TTC549 (cell line): ENCODE results near the gene GLB1L3.

Source experiments
- FAIRE-seq: peaks from 2 replicates; lab custom pipeline; 2012; peaks lifted over from hg19 to GRCh38; lab: Jason Lieb, UNC

GLB1L3 gene

GRCh38 chr11:134275534-134276395, at the start of gene GLB1L3:
GLB1L3 (plus strand) TSS chr11:134276379; CDS start chr11:134276741, 362 bp downstream.
- FAIRE-seq = no peak

- no peak for FAIRE-seq
These were observed 49.3 kb upstream of the GLB1L3 start for GRCh38 chr11:134226806-134227325.

GRCh38 chr11:134228625-134229024, 47.6 kb upstream of the GLB1L3 start:
- FAIRE-seq = no peak

DNA sequence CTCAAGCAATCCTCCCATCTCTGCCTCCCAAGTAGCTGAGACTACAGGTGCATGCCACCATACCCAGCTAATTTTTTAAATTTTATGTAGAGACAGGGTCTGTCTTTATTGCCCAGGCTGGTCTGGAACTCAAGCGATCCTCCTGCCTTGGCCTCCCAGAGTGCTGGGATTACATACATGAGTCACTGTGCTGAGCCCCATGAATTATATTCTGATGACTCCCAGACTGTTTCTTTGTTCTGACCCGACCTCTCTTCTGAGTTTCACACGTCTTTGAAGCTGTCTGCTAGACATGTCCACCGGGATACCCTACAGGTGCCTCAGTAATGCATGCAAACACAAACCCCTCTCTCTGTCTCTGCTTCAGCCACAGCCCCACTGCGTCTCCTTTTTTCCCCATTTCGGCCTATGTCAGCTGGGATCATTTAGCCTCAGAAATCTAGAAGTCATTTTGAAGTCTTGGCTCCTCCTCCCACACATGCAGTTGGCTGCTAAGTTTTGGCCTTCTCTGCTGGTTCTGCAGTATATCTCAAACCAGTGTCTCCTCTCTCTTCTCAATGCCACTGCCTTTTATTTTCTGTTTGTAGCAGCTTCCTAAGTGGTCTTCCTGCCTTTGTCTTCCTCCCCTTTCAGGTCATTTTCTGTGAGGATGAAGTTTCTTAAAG, 46.9 kb upstream of the GLB1L3 start:
- no peak for FAIRE-seq

DNA sequence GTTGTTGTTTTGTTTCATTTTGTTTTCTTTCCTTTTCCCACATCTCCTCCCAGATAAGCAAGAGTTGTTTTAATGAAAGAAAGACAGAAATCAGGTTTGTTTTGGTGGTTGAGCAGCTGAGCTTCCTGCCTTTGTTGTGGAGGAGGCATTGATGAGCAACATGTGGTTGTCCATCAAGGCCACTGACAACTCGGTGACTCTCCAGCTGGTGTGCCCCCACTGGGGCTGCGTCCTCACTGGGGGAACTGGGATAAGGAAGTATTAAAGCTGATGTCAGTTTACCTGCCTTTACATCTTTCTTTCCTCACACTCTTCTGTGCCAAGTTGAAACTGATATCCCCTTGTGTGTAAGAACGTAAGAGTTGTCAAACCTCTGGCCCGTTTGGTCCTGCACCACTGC, 45.8 kb upstream of the GLB1L3 start:
- no peak for FAIRE-seq

- no peak for FAIRE-seq
These were observed 44.1 kb upstream of the GLB1L3 start for GRCh38 chr11:134231958-134232659.

- no peak for FAIRE-seq
These were observed 42.4 kb upstream of the GLB1L3 start for GRCh38 chr11:134233729-134234179.

DNA sequence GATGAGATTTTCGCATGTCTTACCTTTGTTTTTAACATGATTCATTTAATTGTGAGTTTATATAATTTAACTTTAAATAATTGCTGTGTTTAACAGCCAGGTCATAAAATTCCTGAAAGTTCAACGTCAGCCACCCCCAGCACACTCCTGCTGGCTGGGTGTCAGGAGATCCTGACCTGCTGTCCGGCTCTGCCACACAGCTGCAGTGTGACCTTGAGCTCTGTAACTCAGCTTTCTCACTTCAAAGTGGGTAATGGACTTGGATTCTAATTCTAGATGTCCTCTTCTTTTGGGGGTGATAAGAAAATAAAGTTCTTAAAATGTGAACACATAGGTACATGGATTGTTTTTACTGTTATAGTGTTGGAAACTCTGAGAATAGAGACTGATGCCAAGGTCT, 40.8 kb upstream of the GLB1L3 start:
- no peak for FAIRE-seq

GRCh38 chr11:134236834-134237556, 39.2 kb upstream of the GLB1L3 start:
- FAIRE-seq = no peak

DNA sequence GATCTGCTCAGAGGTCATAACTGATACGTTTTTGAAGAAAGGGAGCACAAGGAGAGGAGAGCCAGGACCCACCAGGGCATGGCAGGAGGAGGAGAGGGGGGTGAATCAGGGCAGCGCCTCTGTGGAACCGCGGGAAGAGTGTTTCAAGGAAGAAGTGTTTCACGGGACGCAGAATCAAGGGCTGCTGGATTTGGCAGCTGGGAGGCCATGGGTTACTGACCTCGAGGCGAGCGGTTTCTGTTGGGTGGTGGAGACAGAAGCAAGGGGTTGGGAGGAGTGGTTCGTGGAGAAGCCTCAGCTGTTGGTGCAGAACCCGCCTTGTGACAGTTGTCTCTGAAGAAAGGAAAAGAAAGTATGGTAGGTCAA, 38.6 kb upstream of the GLB1L3 start:
- no peak for FAIRE-seq

DNA sequence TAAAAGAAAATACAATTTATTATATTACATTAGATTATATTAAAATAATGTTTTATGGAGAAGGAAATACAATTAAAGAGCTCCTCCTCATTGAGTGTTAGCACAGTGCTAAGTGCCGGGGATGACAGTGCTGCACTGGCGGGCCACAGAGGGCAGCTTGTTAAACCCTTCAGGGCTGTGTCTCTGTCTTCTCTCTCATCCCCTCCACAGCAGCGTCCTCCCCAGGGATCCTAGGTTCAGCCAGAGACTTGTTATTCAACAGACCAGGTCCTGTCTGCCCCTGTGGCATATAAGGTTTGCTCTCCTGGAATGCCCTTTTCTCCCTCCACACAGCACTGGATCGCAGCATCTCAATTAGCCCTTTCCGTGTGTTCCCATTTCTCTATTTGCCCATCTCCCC, 37.2 kb upstream of the GLB1L3 start:
- FAIRE-seq = no peak

GRCh38 chr11:134240592-134240991, 35.6 kb upstream of the GLB1L3 start:
- no peak for FAIRE-seq

DNA sequence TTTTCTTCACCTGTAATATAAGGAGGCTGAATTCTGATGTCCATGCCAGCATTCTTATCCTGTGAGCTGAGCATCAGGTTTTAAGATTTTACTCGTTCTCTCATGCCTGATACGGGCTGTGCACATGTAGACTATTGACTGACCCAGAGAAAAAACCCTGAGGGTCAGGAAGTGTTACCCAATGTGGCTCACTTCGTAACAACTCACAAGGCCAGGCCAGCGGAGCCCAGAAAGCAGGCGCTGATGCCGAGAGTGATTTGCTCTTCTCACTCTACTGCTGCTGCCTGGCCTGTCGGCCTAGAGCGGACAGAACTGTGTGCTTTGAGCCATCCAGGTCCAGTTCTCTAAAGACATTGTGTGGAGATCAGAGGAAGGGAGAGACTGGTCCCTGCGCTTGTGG, 33.8 kb upstream of the GLB1L3 start:
- no peak for FAIRE-seq

DNA sequence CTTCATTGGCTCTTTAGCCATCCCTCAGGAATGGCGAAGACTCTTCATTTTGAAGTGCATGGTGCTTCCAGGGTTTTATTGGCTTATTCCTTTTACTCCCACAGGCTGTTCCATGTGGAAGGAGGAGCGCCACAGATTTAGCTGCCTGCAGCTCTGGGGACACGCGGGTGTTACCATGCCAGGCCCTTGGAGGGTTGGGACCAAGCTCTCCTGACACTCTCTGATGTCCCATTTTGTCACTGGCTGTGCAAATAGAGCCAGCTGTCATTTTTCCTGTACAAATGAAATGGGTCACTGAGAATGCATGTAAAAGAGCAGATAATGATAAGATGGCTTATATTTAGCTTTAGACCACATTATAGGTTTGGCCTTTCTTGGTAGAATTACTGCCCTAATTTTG, 32.3 kb upstream of the GLB1L3 start:
- no peak for FAIRE-seq

DNA sequence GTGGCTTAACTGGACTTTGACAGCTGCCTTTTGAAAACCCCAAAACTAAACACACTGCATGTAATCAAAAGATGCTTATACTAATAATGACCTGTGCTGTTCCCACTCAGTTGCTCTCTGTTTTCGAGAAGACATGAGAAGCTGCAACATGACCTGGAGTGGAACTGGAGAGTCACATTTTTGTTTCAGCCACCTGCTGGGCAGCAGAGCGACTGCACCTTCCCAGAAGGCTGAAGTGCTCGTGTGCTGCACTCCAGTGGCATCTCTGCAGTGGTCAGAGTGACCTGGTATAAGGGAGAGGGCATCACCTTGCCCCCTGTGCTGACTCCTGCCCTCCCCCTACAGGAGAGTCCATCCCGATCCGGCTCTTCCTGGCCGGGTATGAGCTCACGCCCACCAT, 31.6 kb upstream of the GLB1L3 start:
- no peak for FAIRE-seq

DNA sequence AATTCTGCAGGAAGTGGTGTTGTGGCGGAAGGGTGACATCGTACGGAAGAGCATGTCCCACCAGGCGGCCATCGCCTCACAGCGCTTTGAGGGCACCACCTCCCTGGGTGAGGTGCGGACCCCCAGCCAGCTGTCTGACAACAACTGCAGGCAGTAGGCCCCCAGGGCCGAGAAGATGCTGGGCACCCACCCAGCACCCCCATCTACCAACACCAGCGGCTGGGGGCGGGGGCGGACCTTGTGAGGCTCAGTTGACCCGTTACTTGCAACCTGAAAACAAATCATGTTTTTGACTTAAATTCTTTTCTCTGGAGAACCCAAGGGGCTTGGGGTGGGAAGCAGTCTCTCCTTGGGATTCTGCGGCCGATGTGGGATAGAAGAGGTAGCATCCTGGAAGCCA, 30.7 kb upstream of the GLB1L3 start:
- FAIRE-seq = no peak

DNA sequence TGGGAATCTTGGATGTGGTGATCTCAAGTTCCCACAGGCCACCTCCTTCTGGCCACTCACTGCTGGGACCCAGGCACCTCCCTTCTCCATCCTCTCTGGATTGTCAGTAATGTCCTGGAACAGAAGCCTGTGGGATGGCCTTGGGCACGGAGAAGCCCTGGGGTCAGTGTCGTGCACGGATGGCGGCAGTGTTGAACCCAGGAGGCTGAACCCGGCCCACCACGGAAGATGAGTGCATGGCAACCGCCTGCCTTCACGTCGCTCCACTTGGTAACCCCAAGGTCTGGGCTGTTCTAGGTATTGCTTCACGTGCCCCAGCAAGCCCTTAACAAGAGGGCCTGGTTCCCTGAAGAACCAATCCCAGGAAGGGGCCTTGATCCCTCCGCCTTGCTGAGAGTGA, 30.1 kb upstream of the GLB1L3 start:
- FAIRE-seq = no peak

GRCh38 chr11:134246678-134247077, 29.5 kb upstream of the GLB1L3 start:
- no peak for FAIRE-seq

DNA sequence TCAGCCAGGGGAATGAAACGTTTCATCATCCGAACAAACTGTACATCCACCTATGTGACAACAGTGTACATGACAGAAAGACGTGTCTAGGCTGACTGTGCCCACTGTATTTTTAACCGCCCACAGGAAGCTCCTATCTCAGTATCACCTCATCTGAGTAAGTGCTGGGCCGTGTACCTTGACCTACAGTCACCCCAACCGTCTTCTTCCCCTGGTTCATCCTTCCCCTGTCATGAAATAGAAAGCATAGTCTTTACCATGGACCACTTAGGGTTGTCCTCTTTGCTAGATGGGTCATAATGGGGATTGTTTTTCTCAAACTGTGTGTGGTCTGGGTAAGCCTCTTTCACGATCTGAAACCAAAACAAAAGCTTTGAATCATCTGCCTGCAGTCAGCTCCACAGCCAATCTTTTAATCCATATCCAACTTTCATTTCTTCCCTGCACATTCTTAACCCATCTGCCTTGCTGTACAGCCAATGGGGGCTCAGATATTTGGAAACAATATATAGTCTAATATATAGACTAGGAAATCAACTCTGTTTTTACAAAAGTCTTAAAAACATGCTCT, 27.2 kb upstream of the GLB1L3 start:
- no peak for FAIRE-seq

DNA sequence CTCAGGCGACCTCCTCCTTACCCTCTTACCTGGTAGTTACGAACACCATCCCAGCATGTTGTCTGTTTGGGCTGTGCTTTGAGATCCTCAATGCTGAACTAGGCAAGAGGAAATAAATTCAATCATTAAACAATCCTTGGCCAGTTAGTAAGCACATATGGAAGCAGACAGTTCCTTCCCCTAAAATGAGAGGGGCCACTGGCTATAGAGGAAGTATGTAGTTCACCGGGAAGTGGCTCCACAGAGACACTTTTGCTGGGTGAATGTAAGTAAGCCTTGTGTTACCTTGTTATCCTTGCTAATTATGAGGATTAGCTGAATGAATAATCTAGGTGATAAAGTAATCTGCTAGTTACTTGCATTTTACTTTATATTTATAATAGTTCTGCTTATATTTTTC, 25.9 kb upstream of the GLB1L3 start:
- no peak for FAIRE-seq

GRCh38 chr11:134250675-134251074, 25.5 kb upstream of the GLB1L3 start:
- no peak for FAIRE-seq
